NCI-H345 treated with DMSO at 0.1 percent for 48 hours (cell line): Measurements from ENCODE around the gene PTPRZ1.

Experiments used
- DNase-seq: peaks from one replicate; lab custom pipeline; 2025; ENCODE audit not compliant: unreplicated experiment; lab: John Stamatoyannopoulos, UW

PTPRZ1 gene

DNA sequence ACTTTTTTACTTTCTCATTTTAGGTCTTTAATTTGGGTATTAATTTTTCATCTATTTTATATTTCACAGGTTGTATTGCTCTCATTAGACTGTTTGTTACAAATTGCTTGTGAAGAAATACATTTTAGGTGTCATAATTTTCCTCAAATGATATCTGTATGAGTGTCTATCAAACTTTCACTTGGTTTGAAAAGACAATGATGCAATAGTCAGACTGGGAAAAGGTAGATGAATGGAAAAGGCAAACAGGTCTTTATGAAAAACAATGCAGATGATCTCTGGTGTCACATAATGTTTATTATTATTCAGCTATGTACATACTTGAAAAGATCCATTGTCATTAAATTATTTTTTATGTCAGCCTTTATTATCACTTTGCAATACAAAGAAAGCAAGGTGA lies 80.2 kb downstream of the PTPRZ1 start:
- DNase-seq = no peak

- no peak for DNase-seq
Observed at GRCh38 chr7:121953601-121954000, 80.6 kb downstream of the PTPRZ1 start.

DNA sequence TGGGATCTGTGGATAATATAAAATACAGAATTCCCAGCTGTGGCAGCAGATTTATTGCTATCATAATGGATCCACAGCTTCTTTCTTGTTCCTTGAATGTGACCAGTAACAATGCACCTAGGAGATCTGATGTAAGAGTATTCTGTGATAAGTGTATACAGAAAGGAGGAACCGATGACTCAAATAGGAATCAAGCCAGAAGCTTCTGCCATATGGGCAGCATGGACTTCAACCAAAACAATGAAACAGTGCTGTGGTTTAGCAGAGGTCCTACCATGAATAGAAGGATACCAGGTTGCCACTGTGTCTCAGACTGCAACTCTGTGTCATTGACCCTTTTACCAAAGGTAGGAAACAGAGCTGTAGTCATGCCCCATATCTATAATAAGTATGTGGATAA lies 81.8 kb downstream of the PTPRZ1 start:
- no peak for DNase-seq

GRCh38 chr7:121957626-121958025 lies 84.7 kb downstream of the PTPRZ1 start:
- no peak for DNase-seq

DNA sequence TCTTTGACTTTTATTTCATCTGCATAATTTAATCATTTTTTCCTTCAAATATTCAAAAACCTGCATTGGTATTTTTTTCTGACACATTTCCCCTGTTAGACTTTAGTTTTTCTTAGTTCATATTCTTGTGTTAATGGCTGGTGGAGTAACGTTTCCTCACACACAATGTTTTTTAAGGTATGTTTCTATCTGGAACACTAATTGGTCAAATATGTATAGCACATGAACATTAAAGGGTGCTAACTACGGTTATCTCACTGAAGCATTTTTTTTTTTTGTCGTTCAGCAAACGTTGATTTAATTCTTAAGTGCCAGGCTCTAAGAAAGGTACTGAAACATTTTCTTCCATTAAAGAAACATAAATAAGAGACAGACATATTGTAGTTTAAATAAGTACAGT lies 87.7 kb downstream of the PTPRZ1 start:
- DNase-seq = no peak

GRCh38 chr7:121961089-121961867 lies 88.3 kb downstream of the PTPRZ1 start:
- no peak for DNase-seq

GRCh38 chr7:121966276-121966934 lies 93.4 kb downstream of the PTPRZ1 start:
- no peak for DNase-seq

DNA sequence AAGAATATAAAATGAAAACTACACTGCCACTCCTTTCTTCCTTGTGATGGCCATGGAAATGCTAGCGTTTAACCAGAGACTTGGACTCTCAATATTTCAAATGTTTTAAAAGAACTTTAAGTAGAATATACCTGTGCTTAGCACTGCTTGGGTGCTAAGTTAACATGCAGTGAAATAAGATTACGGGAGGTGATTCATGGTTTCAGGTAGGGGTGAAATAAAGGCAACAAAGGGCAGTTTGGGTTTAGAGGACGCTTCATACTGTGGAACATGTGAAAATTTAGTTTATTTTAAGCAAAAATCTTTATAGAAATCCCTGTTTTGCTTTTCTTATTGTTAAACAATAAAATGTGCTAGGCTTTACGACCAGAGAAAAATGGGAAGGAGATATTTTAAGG lies 94.0 kb downstream of the PTPRZ1 start:
- DNase-seq = no peak

- no peak for DNase-seq
Observed at GRCh38 chr7:121985476-121986030, 112.6 kb downstream of the PTPRZ1 start.

- DNase-seq = no peak
Observed at GRCh38 chr7:121992068-121992467, 119.1 kb downstream of the PTPRZ1 start.

DNA sequence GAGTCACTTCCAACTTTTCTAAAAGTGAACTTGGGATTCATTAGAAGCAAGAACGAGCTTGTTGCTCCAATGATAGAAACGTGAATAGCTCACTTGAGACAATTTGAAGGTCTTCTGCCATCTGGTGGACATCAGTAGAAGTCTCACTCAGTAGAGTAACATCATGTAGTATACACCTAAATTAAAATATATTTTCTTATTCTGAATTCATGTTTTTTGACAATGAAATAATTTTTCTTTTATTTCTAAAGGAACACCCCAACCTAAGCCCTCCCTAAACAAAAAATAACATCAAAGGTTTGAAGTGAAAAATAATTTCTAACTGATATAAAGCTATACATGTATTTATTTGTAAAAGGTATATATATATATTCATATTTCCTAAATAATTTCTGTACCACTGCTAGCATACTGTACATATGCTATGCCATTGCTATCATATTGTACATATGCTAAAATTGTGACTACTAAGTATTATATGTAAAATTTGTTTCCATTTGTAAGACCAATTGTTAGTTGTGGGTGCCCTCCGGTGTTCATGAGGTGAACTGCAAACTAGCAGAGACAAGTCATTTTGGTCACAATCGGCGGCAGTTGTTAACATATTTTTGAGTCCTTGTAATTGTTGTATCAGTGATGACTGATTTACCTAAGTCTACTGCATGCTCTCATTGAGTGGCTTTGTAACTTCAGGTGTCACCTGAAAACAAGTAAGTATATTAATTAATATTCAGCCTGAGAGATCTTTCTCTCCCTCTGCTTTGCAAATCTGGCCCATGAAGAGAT lies 121.9 kb downstream of the PTPRZ1 start:
- DNase-seq = peak; percentile 55

GRCh38 chr7:122006687-122007086 lies 133.7 kb downstream of the PTPRZ1 start:
- DNase-seq = peak; percentile 37

DNA sequence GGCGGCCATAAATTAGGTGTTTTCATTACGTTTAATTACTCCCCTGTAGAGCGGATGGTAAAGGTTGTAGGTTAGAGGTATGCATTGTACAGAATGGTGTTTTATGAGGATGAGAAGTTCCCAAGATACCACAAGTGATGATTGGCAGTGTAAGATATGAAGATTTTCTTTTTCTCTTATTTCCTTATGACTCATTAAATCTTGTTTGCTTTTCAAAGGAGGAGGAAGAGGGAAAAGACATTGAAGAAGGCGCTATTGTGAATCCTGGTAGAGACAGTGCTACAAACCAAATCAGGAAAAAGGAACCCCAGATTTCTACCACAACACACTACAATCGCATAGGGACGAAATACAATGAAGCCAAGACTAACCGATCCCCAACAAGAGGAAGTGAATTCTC lies 137.2 kb downstream of the PTPRZ1 start:
- DNase-seq = no peak

DNA sequence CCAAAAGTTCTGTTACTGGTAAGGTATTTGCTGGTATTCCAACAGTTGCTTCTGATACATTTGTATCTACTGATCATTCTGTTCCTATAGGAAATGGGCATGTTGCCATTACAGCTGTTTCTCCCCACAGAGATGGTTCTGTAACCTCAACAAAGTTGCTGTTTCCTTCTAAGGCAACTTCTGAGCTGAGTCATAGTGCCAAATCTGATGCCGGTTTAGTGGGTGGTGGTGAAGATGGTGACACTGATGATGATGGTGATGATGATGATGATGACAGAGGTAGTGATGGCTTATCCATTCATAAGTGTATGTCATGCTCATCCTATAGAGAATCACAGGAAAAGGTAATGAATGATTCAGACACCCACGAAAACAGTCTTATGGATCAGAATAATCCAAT lies 140.1 kb downstream of the PTPRZ1 start:
- no peak for DNase-seq

DNA sequence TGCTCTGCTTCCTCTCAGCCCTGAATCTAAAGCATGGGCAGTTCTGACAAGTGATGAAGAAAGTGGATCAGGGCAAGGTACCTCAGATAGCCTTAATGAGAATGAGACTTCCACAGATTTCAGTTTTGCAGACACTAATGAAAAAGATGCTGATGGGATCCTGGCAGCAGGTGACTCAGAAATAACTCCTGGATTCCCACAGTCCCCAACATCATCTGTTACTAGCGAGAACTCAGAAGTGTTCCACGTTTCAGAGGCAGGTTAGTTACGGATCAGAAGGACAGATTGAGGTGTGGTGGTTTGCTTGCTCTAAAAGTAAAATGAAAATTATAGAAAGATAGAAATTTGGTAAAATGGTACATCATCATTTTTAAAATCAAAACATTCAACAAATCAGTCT lies 140.7 kb downstream of the PTPRZ1 start:
- no peak for DNase-seq

DNA sequence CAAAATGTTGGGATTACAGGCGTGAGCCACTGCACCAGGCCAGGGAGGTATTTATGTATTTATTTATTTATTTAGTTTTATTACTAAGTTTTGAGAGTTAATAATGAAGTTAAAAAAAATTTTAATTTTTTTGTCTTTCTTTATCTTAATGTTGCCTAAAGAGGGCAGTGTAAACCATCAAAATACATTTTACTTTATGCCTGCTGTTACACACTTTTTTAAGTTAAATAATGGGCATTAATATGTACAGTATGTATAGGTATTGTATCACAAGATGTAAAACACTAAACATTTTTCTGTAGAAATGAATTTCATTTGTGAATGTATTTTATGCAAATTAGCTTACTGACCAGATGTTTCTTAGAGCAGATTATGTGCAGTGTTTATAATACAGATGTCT lies 141.7 kb downstream of the PTPRZ1 start:
- DNase-seq = no peak

DNA sequence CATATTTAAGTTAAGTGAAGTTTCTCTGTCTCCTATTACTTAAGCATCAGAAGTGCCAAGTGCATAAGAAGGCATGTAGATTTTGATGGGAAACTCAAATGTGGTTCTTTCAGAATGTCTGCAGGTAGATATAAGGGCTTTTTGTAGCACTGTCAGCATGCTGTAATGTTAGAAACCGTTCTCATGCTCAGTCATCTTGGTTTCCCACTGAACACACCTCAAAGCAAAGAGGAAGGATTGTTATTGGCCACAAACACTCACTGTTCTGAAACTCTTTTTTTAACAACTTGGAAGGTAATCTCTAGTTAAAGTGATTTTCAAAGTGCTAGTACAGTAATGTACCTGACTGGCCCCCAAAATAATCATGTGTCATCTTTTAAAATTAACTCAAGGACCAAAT lies 145.1 kb downstream of the PTPRZ1 start:
- DNase-seq = no peak

DNA sequence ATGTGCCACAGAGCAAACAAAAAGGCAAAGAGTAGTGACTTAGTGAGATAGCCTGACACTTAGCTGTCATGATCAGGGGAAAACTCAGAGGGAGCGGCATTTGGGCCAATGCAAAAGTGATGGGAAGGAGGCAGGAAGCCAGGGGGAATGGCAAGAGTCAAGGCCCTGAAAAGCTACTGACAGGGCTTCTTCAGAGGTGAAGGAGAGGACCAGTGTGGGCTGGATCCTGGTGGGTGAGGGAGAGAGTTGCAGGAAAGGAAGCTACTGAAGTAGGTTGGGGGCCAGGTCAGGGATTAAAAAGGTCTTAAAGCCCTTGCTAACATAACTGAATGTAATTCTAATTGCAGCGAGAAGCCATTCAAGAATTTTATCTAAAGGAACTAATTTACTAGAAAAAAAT lies 154.1 kb downstream of the PTPRZ1 start:
- DNase-seq = no peak

GRCh38 chr7:122033641-122034040 lies 160.7 kb downstream of the PTPRZ1 start:
- DNase-seq = no peak

- no peak for DNase-seq
Observed at GRCh38 chr7:122035876-122036275, 162.9 kb downstream of the PTPRZ1 start.

GRCh38 chr7:122038134-122038533 lies 165.2 kb downstream of the PTPRZ1 start:
- DNase-seq = no peak

DNA sequence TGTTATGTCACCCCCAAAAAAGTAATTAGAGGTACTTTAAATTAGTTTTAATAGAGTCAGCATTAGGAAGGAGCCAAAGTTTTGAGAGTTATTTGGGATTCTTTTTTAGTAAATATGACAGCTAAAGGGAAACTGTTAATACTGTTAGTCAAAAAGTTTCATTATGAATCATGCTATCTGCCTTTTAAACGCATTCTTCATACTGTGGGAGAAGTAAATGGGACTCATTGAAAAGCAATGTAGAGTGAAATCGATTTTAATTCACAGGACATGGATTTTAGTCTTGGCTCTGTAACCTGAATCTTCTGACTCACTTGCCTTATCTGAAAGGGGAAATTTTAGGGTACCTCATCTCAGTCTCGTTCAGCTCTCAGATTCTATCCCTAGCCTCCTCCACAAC lies 165.9 kb downstream of the PTPRZ1 start:
- no peak for DNase-seq
